Neural cell (in vitro differentiated cells): Measurements from ENCODE around the gene TNP2.

Experiments
- CTCF ChIP-seq: fragments of 450-650 bp; IDR thresholded peaks from 2 replicates; pipeline ENCODE4 v1.5.1; 2014; ENCODE audit warnings: antibody characterized with exemption, mild to moderate bottlenecking, moderate library complexity; ENCODE audit not compliant: poor library complexity, severe bottlenecking
- EP300 ChIP-seq: fragments of 450-650 bp; conservative IDR thresholded peaks from 2 replicates; pipeline ENCODE4 v1.6.1; 2014; ENCODE audit warnings: antibody characterized with exemption, mild to moderate bottlenecking, moderate library complexity; ENCODE audit not compliant: poor library complexity, severe bottlenecking
- EZH2 ChIP-seq: fragments of 200-600, 300-800 bp; shearing (Covaris generic), sonication (generic); IDR thresholded peaks from 2 replicates; pipeline ENCODE4 v1.6.1; 2014; ENCODE audit warnings: antibody characterized with exemption, low read length, borderline replicate concordance, mild to moderate bottlenecking; ENCODE audit not compliant: insufficient read depth, poor library complexity, severe bottlenecking
- MXI1 ChIP-seq: fragments of 450-650 bp; conservative IDR thresholded peaks from 2 replicates; pipeline ENCODE4 v1.6.1; 2014; ENCODE audit warnings: antibody characterized with exemption, mild to moderate bottlenecking; ENCODE audit not compliant: poor library complexity, severe bottlenecking
- SMC3 ChIP-seq: fragments of 450-650 bp; conservative IDR thresholded peaks from 2 replicates; pipeline ENCODE4 v1.6.1; 2014; ENCODE audit warnings: antibody characterized with exemption, mild to moderate bottlenecking, moderate library complexity; ENCODE audit not compliant: poor library complexity
- TAF1 ChIP-seq: IDR thresholded peaks from 2 replicates; pipeline ENCODE4 v1.6.1; 2012; ENCODE audit warnings: low read depth

GRCh38 chr16:11285842-11286241 is 16.7 kb upstream of the TNP2 start:
- no peak for TF ChIP-seq MXI1
- TF ChIP-seq EZH2: no peak
- TF ChIP-seq CTCF: no peak
- TF ChIP-seq TAF1: no peak
- TF ChIP-seq SMC3: no peak
- TF ChIP-seq EP300: no peak
